NCI-H187 treated with DMSO at 0.1 percent for 48 hours (cell line): ENCODE data around the gene SELENOM.

ENCODE experiments used
- DNase-seq: peaks from one replicate; lab custom pipeline; 2025; lab: John Stamatoyannopoulos, UW

Gene SELENOM

GRCh38 chr22:31107178-31107893, at the start of gene SELENOM:
Gene SELENOM (minus strand): TSS chr22:31107568. CDS start chr22:31107505, 63 bp downstream.
- DNase-seq, result peak; percentile 39

- no peak for DNase-seq
These were observed 48.1 kb upstream of the SELENOM start for GRCh38 chr22:31155422-31155821.

- DNase-seq, result no peak
These were observed 47.6 kb upstream of the SELENOM start for GRCh38 chr22:31154975-31155374.

- DNase-seq, result no peak
These were observed 46.0 kb upstream of the SELENOM start for GRCh38 chr22:31153357-31153756.

- DNase-seq, result no peak
These were observed 44.5 kb upstream of the SELENOM start for GRCh38 chr22:31151872-31152271.

- no peak for DNase-seq
These were observed 43.2 kb upstream of the SELENOM start for GRCh38 chr22:31150615-31151014.

- no peak for DNase-seq
These were observed 41.7 kb upstream of the SELENOM start for GRCh38 chr22:31148953-31149627.

- no peak for DNase-seq
These were observed 41.1 kb upstream of the SELENOM start for GRCh38 chr22:31148488-31148887.

- no peak for DNase-seq
These were observed 36.9 kb upstream of the SELENOM start for GRCh38 chr22:31144223-31144622.

GRCh38 chr22:31143537-31143936, 36.2 kb upstream of the SELENOM start:
- DNase-seq, result no peak

GRCh38 chr22:31143038-31143437, 35.7 kb upstream of the SELENOM start:
- DNase-seq, result no peak

- DNase-seq, result no peak
These were observed 34.9 kb upstream of the SELENOM start for GRCh38 chr22:31142285-31142684.

GRCh38 chr22:31141551-31141950, 34.2 kb upstream of the SELENOM start:
- DNase-seq, result no peak

- DNase-seq, result no peak
These were observed 33.4 kb upstream of the SELENOM start for GRCh38 chr22:31140746-31141145.

GRCh38 chr22:31139866-31140716, 32.7 kb upstream of the SELENOM start, which contains the start of gene PLA2G3:
Gene PLA2G3 (minus strand): TSS chr22:31140508. CDS start chr22:31140354, 154 bp downstream.
- DNase-seq, result peak; percentile 4

- no peak for DNase-seq
These were observed 31.7 kb upstream of the SELENOM start for GRCh38 chr22:31139066-31139465.

GRCh38 chr22:31138126-31138525, 30.8 kb upstream of the SELENOM start:
- DNase-seq, result no peak

- DNase-seq, result no peak
These were observed 30.4 kb upstream of the SELENOM start for GRCh38 chr22:31137721-31138120.

GRCh38 chr22:31136711-31137110, 29.3 kb upstream of the SELENOM start:
- DNase-seq, result no peak

GRCh38 chr22:31136155-31136554, 28.8 kb upstream of the SELENOM start:
- no peak for DNase-seq

- no peak for DNase-seq
These were observed 28.3 kb upstream of the SELENOM start for GRCh38 chr22:31135706-31136105.

- no peak for DNase-seq
These were observed 27.3 kb upstream of the SELENOM start for GRCh38 chr22:31134688-31135087.

- no peak for DNase-seq
These were observed 26.5 kb upstream of the SELENOM start for GRCh38 chr22:31133911-31134310.
